Measurements from ENCODE around the gene MDK.

The MDK gene

DNA sequence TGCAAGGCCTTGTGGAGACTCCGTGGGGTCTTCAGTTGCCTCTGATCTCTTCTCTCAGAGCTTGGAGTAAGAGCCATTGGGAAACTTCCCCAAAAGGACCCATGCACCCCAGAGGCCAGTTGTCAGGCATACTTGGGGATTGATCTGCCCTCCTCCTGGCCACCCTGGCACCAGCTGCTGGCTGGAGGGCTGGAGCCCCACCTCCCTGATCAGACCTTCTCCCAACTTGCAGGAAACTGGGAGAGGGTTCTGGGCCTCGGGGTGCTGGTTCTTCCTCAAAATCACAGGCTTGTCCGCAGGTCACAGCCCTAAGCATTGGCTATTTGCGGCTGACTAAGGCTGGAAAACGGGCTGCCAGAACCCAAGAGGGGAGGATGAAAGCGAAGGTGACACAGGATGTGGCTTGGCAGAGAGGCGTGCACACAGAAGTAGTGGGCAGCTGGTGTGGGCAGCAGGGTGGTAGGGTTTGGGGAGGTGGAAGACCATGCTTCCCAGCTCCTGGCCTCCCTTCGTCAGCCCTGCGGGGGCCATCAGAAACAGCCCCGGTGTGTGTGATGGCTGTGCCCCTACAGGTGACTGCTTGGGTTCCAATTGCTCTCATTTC, 35.5 kb upstream of the MDK start:
- Histone ChIP-seq H3K36me3 (replicated peaks) (no peaks in the 10 kb centered on the region), H3K27ac (no peak overlapping the region), H3K27me3 (replicated peaks) (no peaks in the 10 kb centered on the region), H3K4me3 (ENCODE audit: low read depth, low read length) (no peak overlapping the region)
- no peak for DNase-seq
- TF ChIP-seq, protein P1, sequence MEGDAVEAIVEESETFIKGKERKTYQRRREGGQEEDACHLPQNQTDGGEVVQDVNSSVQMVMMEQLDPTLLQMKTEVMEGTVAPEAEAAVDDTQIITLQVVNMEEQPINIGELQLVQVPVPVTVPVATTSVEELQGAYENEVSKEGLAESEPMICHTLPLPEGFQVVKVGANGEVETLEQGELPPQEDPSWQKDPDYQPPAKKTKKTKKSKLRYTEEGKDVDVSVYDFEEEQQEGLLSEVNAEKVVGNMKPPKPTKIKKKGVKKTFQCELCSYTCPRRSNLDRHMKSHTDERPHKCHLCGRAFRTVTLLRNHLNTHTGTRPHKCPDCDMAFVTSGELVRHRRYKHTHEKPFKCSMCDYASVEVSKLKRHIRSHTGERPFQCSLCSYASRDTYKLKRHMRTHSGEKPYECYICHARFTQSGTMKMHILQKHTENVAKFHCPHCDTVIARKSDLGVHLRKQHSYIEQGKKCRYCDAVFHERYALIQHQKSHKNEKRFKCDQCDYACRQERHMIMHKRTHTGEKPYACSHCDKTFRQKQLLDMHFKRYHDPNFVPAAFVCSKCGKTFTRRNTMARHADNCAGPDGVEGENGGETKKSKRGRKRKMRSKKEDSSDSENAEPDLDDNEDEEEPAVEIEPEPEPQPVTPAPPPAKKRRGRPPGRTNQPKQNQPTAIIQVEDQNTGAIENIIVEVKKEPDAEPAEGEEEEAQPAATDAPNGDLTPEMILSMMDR (IDR thresholded peaks at IDR 0.05; ENCODE audit: low read depth, low read length, missing control alignments) = no peak
- in situ Hi-C loops (cut with HindIII; ENCODE audit: low pct_ligation_motif_present, low sequenced_read_pairs) = no loop called here

DNA sequence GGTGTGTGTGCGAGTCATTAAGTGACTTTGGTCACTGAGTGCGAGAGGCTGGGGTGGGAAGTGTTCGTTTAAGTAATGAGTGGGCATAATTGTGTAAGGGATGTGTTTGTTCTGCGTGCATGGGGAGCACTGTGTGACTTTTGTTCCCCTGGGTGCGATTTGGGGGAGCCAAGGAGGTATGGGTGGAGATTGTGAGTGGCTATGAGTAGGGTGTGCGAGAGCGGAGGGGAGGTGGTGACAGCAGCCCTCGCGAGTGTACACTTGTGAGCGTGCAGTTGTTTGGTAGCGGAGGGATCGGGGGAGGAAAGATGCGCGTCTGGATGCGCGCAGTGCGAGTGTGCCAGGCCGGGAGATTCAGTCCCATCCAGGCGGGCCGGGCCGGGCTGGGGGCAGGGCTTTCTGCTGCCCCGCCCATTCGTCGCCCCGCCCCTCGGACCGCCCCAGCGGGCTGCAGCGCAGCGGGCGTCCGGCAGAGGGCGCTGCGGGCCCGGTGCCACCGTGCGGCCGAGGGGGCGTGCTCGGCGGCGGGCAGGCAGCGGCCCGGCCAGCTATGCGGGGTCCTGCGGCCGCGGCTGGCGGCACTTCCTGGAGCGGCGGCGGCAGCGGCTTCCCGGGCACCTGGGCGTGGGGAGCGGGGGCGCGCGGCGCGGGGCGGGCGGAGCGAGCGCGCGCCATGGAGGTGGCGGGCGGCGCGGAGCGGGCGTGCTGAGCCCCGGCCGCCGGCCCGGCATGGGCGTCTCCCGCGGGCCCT, 34.4 kb upstream of the MDK start, which contains the start of gene DGKZ:
Gene DGKZ, plus strand, starts transcription at position 578 of the 751 bp plus-strand sequence. CDS start 197 bp downstream, outside the sequence.
- peak; percentile 54 for DNase-seq
- TF ChIP-seq, protein P1 (IDR thresholded peaks at IDR 0.05; ENCODE audit: low read depth, low read length, missing control alignments) = peak; percentile 39
- Histone ChIP-seq H3K4me3 (ENCODE audit: low read depth, low read length) (peak within 1 kb of the TSS; percentile 83), H3K36me3 (replicated peaks) (no peaks in the 10 kb centered on the region), H3K27ac (no peak within 1 kb of the TSS), H3K27me3 (replicated peaks) (no peaks in the 10 kb centered on the region)
- in situ Hi-C loops (cut with HindIII; ENCODE audit: low pct_ligation_motif_present, low sequenced_read_pairs) = no loop called here

DNA sequence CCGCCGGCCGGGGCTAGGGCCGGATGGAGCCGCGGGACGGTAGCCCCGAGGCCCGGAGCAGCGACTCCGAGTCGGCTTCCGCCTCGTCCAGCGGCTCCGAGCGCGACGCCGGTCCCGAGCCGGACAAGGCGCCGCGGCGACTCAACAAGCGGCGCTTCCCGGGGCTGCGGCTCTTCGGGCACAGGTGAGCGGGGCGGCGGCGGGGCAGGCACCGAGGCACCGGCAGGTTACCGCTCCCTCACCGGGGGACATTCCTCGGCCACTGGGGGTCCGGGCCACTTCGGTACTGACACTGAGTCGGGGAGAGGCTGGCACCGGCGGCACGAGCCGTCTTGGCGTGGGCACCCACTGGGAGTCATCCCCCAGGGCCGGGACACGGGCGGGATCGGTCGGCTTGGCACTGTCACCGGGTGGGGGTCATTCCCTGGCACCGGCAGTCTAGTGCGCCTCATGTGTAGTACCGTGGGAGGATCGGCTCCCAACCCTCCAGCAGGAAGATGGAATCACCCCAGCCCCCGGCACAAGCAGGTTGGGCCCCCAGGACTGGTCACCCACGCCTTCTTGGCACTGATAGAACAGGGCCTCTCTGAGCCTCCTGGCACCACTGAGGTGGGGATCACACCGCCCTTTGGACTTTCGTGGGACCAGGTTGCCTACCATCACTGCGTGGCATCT, 33.7 kb upstream of the MDK start:
- in situ Hi-C loops (cut with HindIII; ENCODE audit: low pct_ligation_motif_present, low sequenced_read_pairs) = no loop called here
- Histone ChIP-seq H3K4me3 (ENCODE audit: low read depth, low read length) (peak overlapping the region; percentile 83), H3K36me3 (replicated peaks) (no peaks in the 10 kb centered on the region), H3K27ac (no peak overlapping the region), H3K27me3 (replicated peaks) (no peaks in the 10 kb centered on the region)
- TF ChIP-seq, protein P1 (IDR thresholded peaks at IDR 0.05; ENCODE audit: low read depth, low read length, missing control alignments) = no peak
- DNase-seq = no peak

DNA sequence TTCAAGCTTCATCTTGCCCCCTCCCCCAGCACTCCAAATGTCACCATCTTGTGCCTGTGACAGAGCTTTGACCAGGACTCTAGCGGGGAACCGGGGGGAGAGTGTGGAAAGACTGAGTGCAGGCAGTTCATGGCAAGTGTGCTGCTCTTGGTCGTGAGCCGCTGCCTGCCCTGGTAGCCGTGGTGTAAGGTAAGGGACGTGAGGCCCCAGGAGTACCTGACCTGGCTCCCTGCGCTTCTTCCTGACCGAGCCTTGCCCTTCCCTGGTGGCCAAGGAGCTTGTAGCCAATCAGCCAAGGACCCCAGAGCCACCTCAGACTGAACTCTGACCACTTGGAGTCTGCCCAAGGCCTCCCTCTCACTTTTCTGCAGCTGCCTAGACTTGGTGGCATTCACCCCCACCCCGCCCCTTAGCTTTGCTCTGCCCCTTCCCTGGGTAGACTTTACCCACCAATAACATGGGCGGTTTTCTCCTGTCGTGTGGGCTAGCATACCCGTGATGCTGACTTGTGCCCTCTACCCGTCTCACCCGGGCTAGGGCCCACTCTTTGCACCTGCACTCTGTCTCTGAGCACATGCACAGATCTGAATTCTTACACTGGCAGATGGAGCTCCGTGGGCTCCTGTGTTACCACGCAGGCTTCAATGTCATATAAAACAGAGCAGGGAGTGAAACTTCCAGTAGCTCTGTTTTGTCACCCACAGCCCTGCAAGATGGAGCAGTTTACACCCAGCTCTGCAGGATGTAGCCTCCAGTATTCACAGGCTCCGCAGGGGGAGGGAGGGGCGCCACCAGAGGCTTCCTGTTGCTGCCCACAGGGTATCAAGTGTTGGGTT, 32.7 kb upstream of the MDK start:
- DNase-seq = no peak
- TF ChIP-seq, protein P1 (IDR thresholded peaks at IDR 0.05; ENCODE audit: low read depth, low read length, missing control alignments) = no peak

DNA sequence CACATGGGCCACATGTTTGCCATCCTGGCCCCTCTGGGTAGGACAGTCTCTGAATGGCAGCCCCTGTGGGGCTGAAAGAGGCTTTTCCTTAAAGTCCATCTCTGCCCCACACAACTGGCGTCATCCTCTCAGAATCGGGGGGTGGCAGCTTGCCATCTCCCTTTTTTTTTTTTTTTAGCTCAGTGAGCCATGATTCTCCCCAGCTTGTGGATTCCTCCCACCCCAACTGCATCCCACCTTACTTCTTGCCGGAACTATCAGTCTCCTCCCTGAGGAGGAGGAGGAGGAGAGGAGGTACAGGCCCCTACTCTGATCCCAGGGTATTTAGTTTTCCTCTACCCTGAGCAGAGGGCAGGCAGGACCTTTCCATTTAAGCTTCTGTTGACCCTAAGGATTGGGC, 30.8 kb upstream of the MDK start:
- H3K27ac ChIP-seq = no peak overlapping the region

More for the DNA sequence above, 32.7 kb upstream of the MDK start:
- Histone ChIP-seq H3K4me3 (ENCODE audit: low read depth, low read length) (peak overlapping the region; percentile 83), H3K27me3 (replicated peaks) (no peaks in the 10 kb centered on the region), H3K36me3 (replicated peaks) (no peaks in the 10 kb centered on the region), H3K27ac (no peak overlapping the region)
- in situ Hi-C loops (cut with HindIII; ENCODE audit: low pct_ligation_motif_present, low sequenced_read_pairs) = no loop called here

More for the DNA sequence above, 30.8 kb upstream of the MDK start:
- TF ChIP-seq, protein P1 (IDR thresholded peaks at IDR 0.05; ENCODE audit: low read depth, low read length, missing control alignments) = no peak
- Histone ChIP-seq H3K36me3 (replicated peaks) (no peaks in the 10 kb centered on the region), H3K4me3 (ENCODE audit: low read depth, low read length) (no peak overlapping the region), H3K27me3 (replicated peaks) (no peaks in the 10 kb centered on the region)
- in situ Hi-C loops (cut with HindIII; ENCODE audit: low pct_ligation_motif_present, low sequenced_read_pairs) = no loop called here
- DNase-seq = no peak
